Astrocyte (in vitro differentiated cells and primary cell): ENCODE data around the gene XPNPEP1. TPM values are rescaled to one million over a fixed set of nuclear protein-coding genes. Genes with fewer than 3 reads are reported as not detected.
A peak's percentile ranks its signal among the peaks of the same experiment; 100 is the strongest.

ENCODE experiments used
- DNase-seq: peaks from one replicate; pipeline ENCODE4 v3.0.0-alpha.2; 2010; ENCODE audit warnings: low read depth
- FAIRE-seq: peaks from 2 replicates; lab custom pipeline; 2011; peaks lifted over from hg19 to GRCh38; lab: Jason Lieb, UNC
- H2AFZ ChIP-seq: 2 replicates; pipeline ENCODE4 v1.6.0; 2012; ENCODE audit warnings: low read depth, low read length, inconsistent platforms
- H3K27ac ChIP-seq: 2 replicates; pipeline ENCODE4 v1.5.1; 2011; ENCODE audit warnings: low read depth, low read length, inconsistent platforms
- H3K27me3 ChIP-seq: 2 replicates; pipeline ENCODE4 v1.6.0; 2011; ENCODE audit warnings: low read length, inconsistent platforms; ENCODE audit not compliant: insufficient read depth
- H3K36me3 ChIP-seq: 2 replicates; pipeline ENCODE4 v1.5.1; 2011; ENCODE audit warnings: low read length, inconsistent platforms; ENCODE audit not compliant: insufficient read depth
- H3K4me1 ChIP-seq: 2 replicates; pipeline ENCODE4 v1.5.1; 2011; ENCODE audit warnings: low read length, inconsistent platforms; ENCODE audit not compliant: insufficient read depth
- H3K4me2 ChIP-seq: 2 replicates; pipeline ENCODE4 v1.6.0; 2012; ENCODE audit warnings: low read length, inconsistent platforms
- H3K4me3 ChIP-seq: 2 replicates; pipeline ENCODE4 v1.5.1; 2011; ENCODE audit warnings: low read depth, mild to moderate bottlenecking, low read length, inconsistent platforms; ENCODE audit not compliant: insufficient read depth
- H3K79me2 ChIP-seq: 2 replicates; pipeline ENCODE4 v1.6.0; 2012; ENCODE audit warnings: mild to moderate bottlenecking, low read length, inconsistent platforms; ENCODE audit not compliant: insufficient read depth
- H3K9ac ChIP-seq: 2 replicates; pipeline ENCODE4 v1.6.0; 2012; ENCODE audit warnings: mild to moderate bottlenecking, low read length, inconsistent platforms
- H3K9me3 ChIP-seq: 2 replicates; pipeline ENCODE4 v1.5.1; 2012; ENCODE audit warnings: low read depth, mild to moderate bottlenecking, low read length, inconsistent platforms; ENCODE audit not compliant: insufficient read depth
- H4K20me1 ChIP-seq: 2 replicates; pipeline ENCODE4 v1.6.0; 2012; ENCODE audit warnings: low read length, inconsistent platforms; ENCODE audit not compliant: insufficient read depth
- H3K27ac Mint-ChIP-seq: one replicate; pipeline ENCODE4 v1.8.0; 2021; ENCODE audit warnings: mild to moderate bottlenecking, mixed read lengths; ENCODE audit not compliant: unreplicated experiment
- H3K27me3 Mint-ChIP-seq: one replicate; pipeline ENCODE4 v1.8.0; 2021; ENCODE audit warnings: low read depth, mixed read lengths; ENCODE audit not compliant: unreplicated experiment
- H3K36me3 Mint-ChIP-seq: one replicate; pipeline ENCODE4 v1.8.0; 2021; ENCODE audit warnings: low read depth, mixed read lengths; ENCODE audit not compliant: unreplicated experiment
- H3K4me1 Mint-ChIP-seq: one replicate; pipeline ENCODE4 v1.8.0; 2021; ENCODE audit warnings: low read depth, mixed read lengths; ENCODE audit not compliant: unreplicated experiment
- H3K4me3 Mint-ChIP-seq: one replicate; pipeline ENCODE4 v1.8.0; 2021; ENCODE audit warnings: mild to moderate bottlenecking, moderate library complexity, mixed read lengths; ENCODE audit not compliant: unreplicated experiment
- H3K9me3 Mint-ChIP-seq: one replicate; pipeline ENCODE4 v1.8.0; 2021; ENCODE audit warnings: mild to moderate bottlenecking, mixed read lengths; ENCODE audit not compliant: unreplicated experiment
- EZH2 ChIP-seq: IDR thresholded peaks from 2 replicates; pipeline ENCODE4 v1.6.1; 2012; ENCODE audit warnings: mild to moderate bottlenecking, low read length, inconsistent platforms; ENCODE audit not compliant: insufficient read depth
- total RNA-seq: library from RNA; stranded (reverse); gene quantifications from 2 replicates; pipeline ENCODE4 v1.2.1, GENCODE V29; 2021
- TF ChIP-seq, protein P1 (sequence below): IDR thresholded peaks from 2 replicates; pipeline ENCODE4 v1.5.1; 2011; ENCODE audit warnings: low read depth, mild to moderate bottlenecking, inconsistent platforms, low read length, moderate library complexity; ENCODE audit not compliant: insufficient read depth

Gene XPNPEP1
- total RNA-seq, 1 donor from 2014 or later: 100 TPM

DNA sequence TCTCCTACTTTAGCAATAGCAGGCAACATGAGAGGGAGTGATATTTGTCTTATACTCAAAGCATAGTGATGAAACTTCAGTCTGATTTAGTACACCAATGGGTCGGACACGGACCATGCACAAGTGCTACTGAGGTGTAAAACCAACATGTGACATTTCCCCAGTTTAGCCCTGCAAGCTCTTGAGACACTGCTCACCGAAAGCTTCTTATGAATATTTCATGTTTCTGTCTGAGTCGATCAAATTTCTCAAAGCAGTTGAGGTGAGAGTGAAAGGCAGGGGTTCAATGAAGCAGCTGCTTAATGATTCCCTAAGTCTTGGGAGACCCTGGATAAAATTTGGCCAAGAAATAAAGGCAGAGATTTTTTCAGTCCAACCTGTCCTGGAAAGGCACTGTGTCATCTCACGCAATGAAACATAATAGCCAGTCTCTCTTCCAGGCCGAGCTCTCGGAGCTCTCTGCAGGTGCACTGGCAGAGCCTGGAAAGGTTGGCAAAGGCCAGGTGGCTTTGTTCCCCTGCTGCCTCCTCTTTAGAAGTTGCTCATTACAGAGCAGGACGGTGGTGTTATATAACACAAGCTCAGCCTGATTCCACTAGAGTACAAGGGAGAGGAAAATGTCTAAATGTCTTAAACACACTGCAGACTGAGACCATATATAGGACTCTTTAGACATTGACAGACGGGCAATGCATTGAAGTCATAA is 33.9 kb upstream of the XPNPEP1 start:
- H3K4me3 ChIP-seq: no peak overlapping the region
- DNase-seq: no peak
- H3K4me2 ChIP-seq: no peak overlapping the region
- H3K4me1 ChIP-seq: peaks cover 15% of the 10 kb centered on the region
- H2AFZ ChIP-seq: no peak overlapping the region
- Mint-ChIP-seq H3K36me3 (peaks cover 2% of the 10 kb centered on the region), H3K9me3 (no peaks in the 10 kb centered on the region), H3K27ac (no peak overlapping the region), H3K4me1 (peaks cover 24% of the 10 kb centered on the region), H3K4me3 (no peak overlapping the region), H3K27me3 (no peaks in the 10 kb centered on the region)
- H3K27me3 ChIP-seq: no peaks in the 10 kb centered on the region
- H3K9ac ChIP-seq: no peak overlapping the region
- no peaks in the 10 kb centered on the region for H3K9me3 ChIP-seq
- no peaks in the 10 kb centered on the region for H3K36me3 ChIP-seq
- no peaks in the 10 kb centered on the region for H3K79me2 ChIP-seq
- H4K20me1 ChIP-seq: no peaks in the 10 kb centered on the region
- no peak for FAIRE-seq
- H3K27ac ChIP-seq: no peak overlapping the region
- TF ChIP-seq EZH2: no peak
- TF ChIP-seq, protein P1, sequence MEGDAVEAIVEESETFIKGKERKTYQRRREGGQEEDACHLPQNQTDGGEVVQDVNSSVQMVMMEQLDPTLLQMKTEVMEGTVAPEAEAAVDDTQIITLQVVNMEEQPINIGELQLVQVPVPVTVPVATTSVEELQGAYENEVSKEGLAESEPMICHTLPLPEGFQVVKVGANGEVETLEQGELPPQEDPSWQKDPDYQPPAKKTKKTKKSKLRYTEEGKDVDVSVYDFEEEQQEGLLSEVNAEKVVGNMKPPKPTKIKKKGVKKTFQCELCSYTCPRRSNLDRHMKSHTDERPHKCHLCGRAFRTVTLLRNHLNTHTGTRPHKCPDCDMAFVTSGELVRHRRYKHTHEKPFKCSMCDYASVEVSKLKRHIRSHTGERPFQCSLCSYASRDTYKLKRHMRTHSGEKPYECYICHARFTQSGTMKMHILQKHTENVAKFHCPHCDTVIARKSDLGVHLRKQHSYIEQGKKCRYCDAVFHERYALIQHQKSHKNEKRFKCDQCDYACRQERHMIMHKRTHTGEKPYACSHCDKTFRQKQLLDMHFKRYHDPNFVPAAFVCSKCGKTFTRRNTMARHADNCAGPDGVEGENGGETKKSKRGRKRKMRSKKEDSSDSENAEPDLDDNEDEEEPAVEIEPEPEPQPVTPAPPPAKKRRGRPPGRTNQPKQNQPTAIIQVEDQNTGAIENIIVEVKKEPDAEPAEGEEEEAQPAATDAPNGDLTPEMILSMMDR: no peak

DNA sequence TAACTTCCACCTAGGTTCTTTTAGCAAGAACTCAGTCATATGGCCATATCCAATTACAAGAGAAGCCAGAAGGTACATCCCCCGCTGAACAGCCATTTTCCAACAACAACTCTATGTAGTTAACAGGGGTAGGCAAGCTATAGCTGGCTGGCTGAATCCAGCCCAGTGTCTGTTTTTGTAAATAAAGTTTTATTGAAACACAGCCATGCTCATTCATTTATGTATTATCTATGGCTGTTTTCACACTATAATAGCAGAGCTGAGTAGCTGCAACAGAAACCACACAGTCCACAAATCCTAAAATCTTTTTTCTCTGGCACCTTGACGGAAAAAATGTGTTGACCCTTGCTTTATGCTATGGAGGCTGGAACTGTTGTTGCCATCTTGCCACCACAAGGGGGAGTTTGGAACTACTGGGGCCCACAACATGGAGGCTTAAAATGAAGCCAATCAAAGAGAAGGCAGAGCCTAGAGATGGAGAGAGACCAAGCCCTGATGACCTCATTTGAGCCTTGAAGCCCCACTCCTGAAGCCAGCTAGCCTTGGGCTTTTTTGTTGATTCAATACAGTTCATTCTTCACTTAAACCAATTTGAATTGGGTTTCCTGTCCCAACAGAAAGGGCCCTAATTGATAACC is 33.3 kb upstream of the XPNPEP1 start:
- H3K4me3 ChIP-seq: no peak overlapping the region
- Mint-ChIP-seq H3K9me3 (no peaks in the 10 kb centered on the region), H3K4me3 (no peak overlapping the region), H3K27me3 (no peaks in the 10 kb centered on the region), H3K4me1 (peaks cover 17% of the 10 kb centered on the region), H3K36me3 (peaks cover 2% of the 10 kb centered on the region), H3K27ac (no peak overlapping the region)
- H4K20me1 ChIP-seq: no peaks in the 10 kb centered on the region
- H3K9ac ChIP-seq: no peak overlapping the region
- DNase-seq (no peak), FAIRE-seq (no peak)
- H3K27me3 ChIP-seq: no peaks in the 10 kb centered on the region
- no peak overlapping the region for H2AFZ ChIP-seq
- no peak overlapping the region for H3K27ac ChIP-seq
- H3K79me2 ChIP-seq: no peaks in the 10 kb centered on the region
- peaks cover 8% of the 10 kb centered on the region for H3K4me1 ChIP-seq
- no peaks in the 10 kb centered on the region for H3K9me3 ChIP-seq
- no peaks in the 10 kb centered on the region for H3K36me3 ChIP-seq
- no peak overlapping the region for H3K4me2 ChIP-seq
- TF ChIP-seq EZH2: no peak
- TF ChIP-seq, protein P1: peak; percentile 65

DNA sequence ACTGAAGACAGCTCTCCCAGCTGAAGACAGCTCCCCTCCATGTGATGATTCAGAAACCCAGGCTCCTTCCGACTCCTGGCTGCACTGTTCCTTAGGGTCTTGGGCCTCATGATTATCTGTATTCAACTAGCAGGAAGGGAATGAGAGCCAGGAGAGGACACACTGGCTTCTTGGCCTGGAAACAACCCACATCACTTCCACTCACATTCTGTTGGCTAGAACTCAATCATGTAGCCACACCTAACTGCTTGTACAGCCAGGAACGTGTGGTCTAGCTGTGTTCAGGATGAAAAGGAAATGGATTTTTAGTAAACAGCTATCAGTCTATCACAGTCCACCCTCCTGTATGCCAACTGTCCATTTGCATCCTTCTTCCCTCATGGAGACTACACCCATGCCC is 30.5 kb upstream of the XPNPEP1 start:
- TF ChIP-seq, protein P1: no peak
- TF ChIP-seq EZH2: no peak
- H3K27ac ChIP-seq: no peak overlapping the region
- H4K20me1 ChIP-seq: no peaks in the 10 kb centered on the region
- no peak overlapping the region for H3K27ac Mint-ChIP-seq
- FAIRE-seq: no peak
- H3K9ac ChIP-seq: no peak overlapping the region
- no peaks in the 10 kb centered on the region for H3K9me3 Mint-ChIP-seq
- no peak overlapping the region for H2AFZ ChIP-seq
- H3K9me3 ChIP-seq: no peaks in the 10 kb centered on the region
- H3K4me3 ChIP-seq: no peak overlapping the region
- H3K36me3 Mint-ChIP-seq: peaks cover 20% of the 10 kb centered on the region
- no peaks in the 10 kb centered on the region for H3K27me3 ChIP-seq
- H3K27me3 Mint-ChIP-seq: no peaks in the 10 kb centered on the region
- H3K79me2 ChIP-seq: no peaks in the 10 kb centered on the region
- H3K4me1 Mint-ChIP-seq: peaks cover 9% of the 10 kb centered on the region
- no peak overlapping the region for H3K4me3 Mint-ChIP-seq
- no peak for DNase-seq
- no peaks in the 10 kb centered on the region for H3K4me1 ChIP-seq
- no peak overlapping the region for H3K4me2 ChIP-seq
- H3K36me3 ChIP-seq: no peaks in the 10 kb centered on the region
